ENCODE data around the gene WDR82.

The WDR82 gene

GRCh38 chr3:52243791-52244628 is 34.4 kb downstream of the WDR82 start:
- no peak for DNase-seq (ENCODE audit: low spot score in 2 of 2)

DNA sequence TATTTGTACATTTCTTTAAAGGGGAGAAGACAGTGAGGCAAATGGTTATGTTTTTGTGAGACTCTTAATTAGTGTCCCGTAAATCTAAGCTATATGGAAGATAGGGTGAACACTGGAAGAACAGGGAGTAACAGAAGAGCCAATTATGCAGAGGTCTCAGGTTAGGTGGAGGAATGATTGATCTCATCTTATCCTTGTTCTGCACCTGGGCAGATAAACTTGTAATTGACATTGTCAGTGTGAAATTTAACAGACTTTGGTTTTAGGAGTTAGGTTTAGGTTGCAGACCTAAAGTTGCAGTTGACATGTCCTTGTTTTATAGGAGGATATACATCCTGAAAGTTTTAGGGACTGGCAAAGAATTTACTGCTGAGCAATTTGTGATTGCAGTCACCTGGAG is 36.4 kb downstream of the WDR82 start:
- H3K4me3 Mint-ChIP-seq = no peak overlapping the region

More at GRCh38 chr3:52243791-52244628, 34.4 kb downstream of the WDR82 start:
- Mint-ChIP-seq H3K27ac (ENCODE audit: low read depth) (peak overlapping the region; percentile 87), H3K9me3 (no peaks in the 10 kb centered on the region), H3K4me1 (peaks cover 68% of the 10 kb centered on the region), H3K4me3 (peak overlapping the region; percentile 88), H3K27me3 (no peaks in the 10 kb centered on the region), H3K36me3 (ENCODE audit: insufficient read depth) (peaks cover 30% of the 10 kb centered on the region)
- ATAC-seq (replicated peaks; ENCODE audit: extremely low read depth, poor library complexity, severe bottlenecking) = no peak

GRCh38 chr3:52240886-52241370 is 37.5 kb downstream of the WDR82 start:
- no peaks in the 10 kb centered on the region for H3K27me3 Mint-ChIP-seq
- H3K4me3 Mint-ChIP-seq = peak overlapping the region; percentile 99
- DNase-seq (ENCODE audit: low spot score in 2 of 2) (no peak), ATAC-seq (replicated peaks; ENCODE audit: extremely low read depth, poor library complexity, severe bottlenecking) (no peak)
- peak overlapping the region; percentile 39 for H3K27ac Mint-ChIP-seq (ENCODE audit: low read depth)
- no peaks in the 10 kb centered on the region for H3K9me3 Mint-ChIP-seq
- peaks cover 17% of the 10 kb centered on the region for H3K36me3 Mint-ChIP-seq (ENCODE audit: insufficient read depth)
- H3K4me1 Mint-ChIP-seq = peaks cover 62% of the 10 kb centered on the region

More for the DNA sequence above, 36.4 kb downstream of the WDR82 start:
- Mint-ChIP-seq H3K27ac (ENCODE audit: low read depth) (no peak overlapping the region), H3K27me3 (no peaks in the 10 kb centered on the region), H3K4me1 (peaks cover 61% of the 10 kb centered on the region), H3K36me3 (ENCODE audit: insufficient read depth) (peaks cover 22% of the 10 kb centered on the region), H3K9me3 (no peaks in the 10 kb centered on the region)
- DNase-seq (ENCODE audit: low spot score in 2 of 2) (no peak), ATAC-seq (replicated peaks; ENCODE audit: extremely low read depth, poor library complexity, severe bottlenecking) (no peak)

GRCh38 chr3:52240059-52240885 is 38.2 kb downstream of the WDR82 start:
- Mint-ChIP-seq H3K27ac (ENCODE audit: low read depth) (peak overlapping the region; percentile 82), H3K4me1 (peaks cover 68% of the 10 kb centered on the region), H3K36me3 (ENCODE audit: insufficient read depth) (peaks cover 17% of the 10 kb centered on the region), H3K9me3 (no peaks in the 10 kb centered on the region), H3K4me3 (peak overlapping the region; percentile 99), H3K27me3 (no peaks in the 10 kb centered on the region)
- no peak for DNase-seq (ENCODE audit: low spot score in 2 of 2)
- ATAC-seq (replicated peaks; ENCODE audit: extremely low read depth, poor library complexity, severe bottlenecking) = no peak

GRCh38 chr3:52238761-52239701 is 39.4 kb downstream of the WDR82 start, which contains the start of gene TWF2:
Gene TWF2, minus strand, starts transcription at chr3:52239158. Its CDS starts 142 bp downstream, at chr3:52239016.
- ATAC-seq (replicated peaks; ENCODE audit: extremely low read depth, poor library complexity, severe bottlenecking) = peak; percentile 82
- H3K27me3 Mint-ChIP-seq = no peaks in the 10 kb centered on the region
- H3K4me1 Mint-ChIP-seq = peaks cover 71% of the 10 kb centered on the region
- H3K9me3 Mint-ChIP-seq = no peaks in the 10 kb centered on the region
- peak within 1 kb of the TSS; percentile 99 for H3K4me3 Mint-ChIP-seq
- peaks cover 18% of the 10 kb centered on the region for H3K36me3 Mint-ChIP-seq (ENCODE audit: insufficient read depth)
- peak within 1 kb of the TSS; percentile 82 for H3K27ac Mint-ChIP-seq (ENCODE audit: low read depth)
- DNase-seq (ENCODE audit: low spot score in 2 of 2) = peak; percentile 75 to 77

GRCh38 chr3:52238193-52238760 is 40.2 kb downstream of the WDR82 start:
- peak overlapping the region; percentile 82 for H3K27ac Mint-ChIP-seq (ENCODE audit: low read depth)
- ATAC-seq (replicated peaks; ENCODE audit: extremely low read depth, poor library complexity, severe bottlenecking) = no peak
- peaks cover 65% of the 10 kb centered on the region for H3K4me1 Mint-ChIP-seq
- DNase-seq (ENCODE audit: low spot score in 2 of 2) = no peak
- peak overlapping the region; percentile 99 for H3K4me3 Mint-ChIP-seq
- peaks cover 26% of the 10 kb centered on the region for H3K36me3 Mint-ChIP-seq (ENCODE audit: insufficient read depth)
- H3K9me3 Mint-ChIP-seq = no peaks in the 10 kb centered on the region
- no peaks in the 10 kb centered on the region for H3K27me3 Mint-ChIP-seq

- peaks cover 62% of the 10 kb centered on the region for H3K4me1 Mint-ChIP-seq
- ATAC-seq (replicated peaks; ENCODE audit: extremely low read depth, poor library complexity, severe bottlenecking) = no peak
- peak overlapping the region; percentile 99 for H3K4me3 Mint-ChIP-seq
- H3K27ac Mint-ChIP-seq (ENCODE audit: low read depth) = no peak overlapping the region
- no peaks in the 10 kb centered on the region for H3K9me3 Mint-ChIP-seq
- DNase-seq (ENCODE audit: low spot score in 2 of 2) = no peak
- H3K27me3 Mint-ChIP-seq = no peaks in the 10 kb centered on the region
- peaks cover 26% of the 10 kb centered on the region for H3K36me3 Mint-ChIP-seq (ENCODE audit: insufficient read depth)
These were observed 40.7 kb downstream of the WDR82 start for GRCh38 chr3:52237657-52238172.

GRCh38 chr3:52237006-52237656 is 41.3 kb downstream of the WDR82 start:
- ATAC-seq (replicated peaks; ENCODE audit: extremely low read depth, poor library complexity, severe bottlenecking) = no peak
- Mint-ChIP-seq H3K27me3 (no peaks in the 10 kb centered on the region), H3K4me1 (peaks cover 67% of the 10 kb centered on the region), H3K36me3 (ENCODE audit: insufficient read depth) (peaks cover 24% of the 10 kb centered on the region), H3K27ac (ENCODE audit: low read depth) (no peak overlapping the region), H3K9me3 (no peaks in the 10 kb centered on the region), H3K4me3 (peak overlapping the region; percentile 99)
- DNase-seq (ENCODE audit: low spot score in 2 of 2) = no peak

DNA sequence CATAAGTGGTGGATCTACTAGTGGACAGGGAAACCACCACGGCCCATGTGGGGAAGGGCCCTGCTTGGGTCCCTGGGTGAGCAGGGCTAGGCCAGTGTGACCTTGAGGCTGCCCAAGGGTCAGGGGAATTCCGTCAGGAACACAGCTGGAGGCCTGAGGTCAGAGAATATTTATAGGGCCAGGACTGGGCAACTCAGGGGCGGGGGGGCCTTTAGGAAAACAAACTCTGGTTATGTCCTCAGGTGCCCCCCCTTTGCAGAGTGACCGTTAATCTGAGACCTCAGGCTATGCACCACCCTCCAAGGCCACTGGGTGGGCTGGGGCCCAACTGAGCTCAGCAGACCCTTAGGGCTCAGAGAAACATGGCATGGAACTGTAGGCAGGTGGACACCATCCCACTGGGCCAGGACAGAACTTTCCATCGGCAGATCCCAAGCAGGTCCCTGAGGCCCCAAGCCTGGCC is 42.0 kb downstream of the WDR82 start:
- Mint-ChIP-seq H3K4me1 (peaks cover 72% of the 10 kb centered on the region), H3K36me3 (ENCODE audit: insufficient read depth) (peaks cover 27% of the 10 kb centered on the region), H3K9me3 (no peaks in the 10 kb centered on the region), H3K4me3 (peak overlapping the region; percentile 99), H3K27ac (ENCODE audit: low read depth) (no peak overlapping the region), H3K27me3 (no peaks in the 10 kb centered on the region)
- no peak for DNase-seq (ENCODE audit: low spot score in 2 of 2)
- ATAC-seq (replicated peaks; ENCODE audit: extremely low read depth, poor library complexity, severe bottlenecking) = no peak

GRCh38 chr3:52234516-52235447 is 43.7 kb downstream of the WDR82 start:
- H3K36me3 Mint-ChIP-seq (ENCODE audit: insufficient read depth) = peaks cover 37% of the 10 kb centered on the region
- no peak for DNase-seq (ENCODE audit: low spot score in 2 of 2)
- no peaks in the 10 kb centered on the region for H3K27me3 Mint-ChIP-seq
- H3K27ac Mint-ChIP-seq (ENCODE audit: low read depth) = no peak overlapping the region
- no peak for ATAC-seq (replicated peaks; ENCODE audit: extremely low read depth, poor library complexity, severe bottlenecking)
- peaks cover 61% of the 10 kb centered on the region for H3K4me1 Mint-ChIP-seq
- no peaks in the 10 kb centered on the region for H3K9me3 Mint-ChIP-seq
- H3K4me3 Mint-ChIP-seq = no peak overlapping the region

Measured in central memory CD8-positive, alpha-beta T cell (primary cell).